ENCODE measurements around the gene HTD2.

DNA sequence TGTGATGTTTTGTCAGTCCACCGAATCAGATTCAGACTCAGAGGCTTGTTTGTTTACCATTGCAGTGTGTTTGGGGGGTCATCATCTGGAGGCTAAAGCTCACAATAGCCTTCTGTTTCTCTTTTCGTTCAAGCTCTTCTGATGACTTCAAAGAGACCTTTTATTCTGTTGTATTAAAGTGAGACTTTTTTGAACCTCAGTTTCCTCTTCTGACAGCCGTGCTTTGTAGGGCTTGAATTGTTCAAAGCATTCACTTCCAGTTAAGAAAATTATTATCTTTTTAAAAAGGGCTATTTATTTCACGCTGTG, 27.6 kb downstream of the HTD2 start:
- TF ChIP-seq POLR2AphosphoS5 (IDR thresholded peaks at IDR 0.05; ENCODE audit: low read depth, low read length) (no peak), GABPA (IDR thresholded peaks at IDR 0.05; ENCODE audit: low read depth) (no peak), CHD2 (IDR thresholded peaks at IDR 0.05; ENCODE audit: low read length, partially characterized antibody) (no peak)
- TF ChIP-seq, protein P1, sequence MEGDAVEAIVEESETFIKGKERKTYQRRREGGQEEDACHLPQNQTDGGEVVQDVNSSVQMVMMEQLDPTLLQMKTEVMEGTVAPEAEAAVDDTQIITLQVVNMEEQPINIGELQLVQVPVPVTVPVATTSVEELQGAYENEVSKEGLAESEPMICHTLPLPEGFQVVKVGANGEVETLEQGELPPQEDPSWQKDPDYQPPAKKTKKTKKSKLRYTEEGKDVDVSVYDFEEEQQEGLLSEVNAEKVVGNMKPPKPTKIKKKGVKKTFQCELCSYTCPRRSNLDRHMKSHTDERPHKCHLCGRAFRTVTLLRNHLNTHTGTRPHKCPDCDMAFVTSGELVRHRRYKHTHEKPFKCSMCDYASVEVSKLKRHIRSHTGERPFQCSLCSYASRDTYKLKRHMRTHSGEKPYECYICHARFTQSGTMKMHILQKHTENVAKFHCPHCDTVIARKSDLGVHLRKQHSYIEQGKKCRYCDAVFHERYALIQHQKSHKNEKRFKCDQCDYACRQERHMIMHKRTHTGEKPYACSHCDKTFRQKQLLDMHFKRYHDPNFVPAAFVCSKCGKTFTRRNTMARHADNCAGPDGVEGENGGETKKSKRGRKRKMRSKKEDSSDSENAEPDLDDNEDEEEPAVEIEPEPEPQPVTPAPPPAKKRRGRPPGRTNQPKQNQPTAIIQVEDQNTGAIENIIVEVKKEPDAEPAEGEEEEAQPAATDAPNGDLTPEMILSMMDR (IDR thresholded peaks at IDR 0.05), result no peak
- TF ChIP-seq, protein P2, sequence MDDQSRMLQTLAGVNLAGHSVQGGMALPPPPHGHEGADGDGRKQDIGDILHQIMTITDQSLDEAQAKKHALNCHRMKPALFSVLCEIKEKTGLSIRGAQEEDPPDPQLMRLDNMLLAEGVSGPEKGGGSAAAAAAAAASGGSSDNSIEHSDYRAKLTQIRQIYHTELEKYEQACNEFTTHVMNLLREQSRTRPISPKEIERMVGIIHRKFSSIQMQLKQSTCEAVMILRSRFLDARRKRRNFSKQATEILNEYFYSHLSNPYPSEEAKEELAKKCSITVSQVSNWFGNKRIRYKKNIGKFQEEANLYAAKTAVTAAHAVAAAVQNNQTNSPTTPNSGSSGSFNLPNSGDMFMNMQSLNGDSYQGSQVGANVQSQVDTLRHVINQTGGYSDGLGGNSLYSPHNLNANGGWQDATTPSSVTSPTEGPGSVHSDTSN (IDR thresholded peaks at IDR 0.05), result no peak
